NCI-H187 (cell line): ENCODE data around the gene PDP2.

Source experiments
- DNase-seq, 2 experiments: peaks; one replicate each; lab custom pipeline; 2025; lab: John Stamatoyannopoulos, UW

PDP2 gene

GRCh38 chr16:66936889-66937554 is 56.7 kb downstream of the PDP2 start:
- DNase-seq: no peak

GRCh38 chr16:66937725-66938337 is 57.5 kb downstream of the PDP2 start:
- DNase-seq: no peak

GRCh38 chr16:66939366-66939765 is 59.1 kb downstream of the PDP2 start:
- DNase-seq: no peak

GRCh38 chr16:66940236-66940635 is 59.9 kb downstream of the PDP2 start:
- no peak for DNase-seq
